HG02610 (cell line): ENCODE results near the gene INHBC.
A peak's percentile ranks its signal among the peaks of the same experiment; 100 is the strongest.
"Not testable (repeated sequence)": the region's sequence is repeated elsewhere in the genome, so short reads cannot be mapped to it uniquely, and the experiment has no call there.

Experiments used
- ATAC-seq: cut with Tn5 transposase; IDR thresholded peaks from one replicate; pipeline ENCODE4 v1.9.1; 2021; ENCODE audit warnings: mild to moderate bottlenecking, moderate library complexity; ENCODE audit not compliant: unreplicated experiment

Gene INHBC, protein sequence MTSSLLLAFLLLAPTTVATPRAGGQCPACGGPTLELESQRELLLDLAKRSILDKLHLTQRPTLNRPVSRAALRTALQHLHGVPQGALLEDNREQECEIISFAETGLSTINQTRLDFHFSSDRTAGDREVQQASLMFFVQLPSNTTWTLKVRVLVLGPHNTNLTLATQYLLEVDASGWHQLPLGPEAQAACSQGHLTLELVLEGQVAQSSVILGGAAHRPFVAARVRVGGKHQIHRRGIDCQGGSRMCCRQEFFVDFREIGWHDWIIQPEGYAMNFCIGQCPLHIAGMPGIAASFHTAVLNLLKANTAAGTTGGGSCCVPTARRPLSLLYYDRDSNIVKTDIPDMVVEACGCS

GRCh38 chr12:57434517-57435223 lies at the start of gene INHBC:
Gene INHBC (plus strand): TSS chr12:57434784. CDS start chr12:57434887, 103 bp downstream.
- no peak for ATAC-seq

- ATAC-seq: no peak
These were observed 49.0 kb upstream of the INHBC start for GRCh38 chr12:57385586-57385985.

DNA sequence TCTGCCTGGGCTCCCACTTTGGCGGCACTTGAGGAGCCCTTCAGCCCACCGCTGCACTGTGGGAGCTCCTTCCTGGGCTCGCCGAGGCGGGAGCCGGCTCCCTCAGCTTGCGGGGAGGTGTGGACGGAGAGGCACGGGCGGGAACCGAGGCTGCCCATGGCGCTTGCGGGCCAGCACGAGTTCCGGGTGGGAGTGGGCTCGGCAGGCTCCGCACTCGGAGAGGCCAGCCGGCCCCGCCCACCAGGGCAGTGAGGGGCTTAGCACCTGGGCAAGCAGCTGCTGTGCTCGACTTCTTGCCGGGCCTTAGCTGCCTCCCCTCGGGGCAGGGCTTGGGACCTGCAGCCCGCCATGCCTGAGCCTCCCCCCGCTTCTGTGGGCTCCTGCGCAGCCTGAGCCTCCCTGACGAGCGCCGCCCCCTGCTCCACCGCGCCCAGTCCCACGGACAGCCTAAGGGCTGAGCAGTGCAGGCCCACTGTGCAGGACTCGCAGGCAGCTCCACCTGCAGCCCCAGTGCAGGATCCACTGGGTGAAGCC lies 48.3 kb upstream of the INHBC start:
- no peak for ATAC-seq

DNA sequence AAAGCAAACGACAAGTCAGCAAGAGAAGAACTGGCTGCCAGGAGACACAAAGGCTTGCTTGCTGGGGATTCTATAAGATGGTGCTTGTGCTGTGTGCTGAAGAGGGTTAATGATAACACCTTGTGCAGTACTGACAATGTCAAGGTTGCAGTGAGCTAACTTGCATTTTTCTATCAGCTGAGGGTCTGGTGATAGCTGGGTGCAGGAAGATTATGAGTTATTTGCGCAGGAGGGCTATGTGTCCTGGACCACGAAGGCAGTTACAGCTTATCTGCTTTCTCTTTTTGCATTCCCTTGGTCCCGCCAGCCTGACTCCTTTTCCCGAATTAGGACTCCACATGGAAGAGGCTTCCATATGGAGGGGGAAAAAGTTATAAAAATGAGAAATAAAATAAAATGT lies 46.2 kb upstream of the INHBC start:
- no peak for ATAC-seq

- ATAC-seq: no peak
These were observed 45.6 kb upstream of the INHBC start for GRCh38 chr12:57389033-57389432.

GRCh38 chr12:57390174-57390573 lies 44.4 kb upstream of the INHBC start:
- ATAC-seq: no peak

DNA sequence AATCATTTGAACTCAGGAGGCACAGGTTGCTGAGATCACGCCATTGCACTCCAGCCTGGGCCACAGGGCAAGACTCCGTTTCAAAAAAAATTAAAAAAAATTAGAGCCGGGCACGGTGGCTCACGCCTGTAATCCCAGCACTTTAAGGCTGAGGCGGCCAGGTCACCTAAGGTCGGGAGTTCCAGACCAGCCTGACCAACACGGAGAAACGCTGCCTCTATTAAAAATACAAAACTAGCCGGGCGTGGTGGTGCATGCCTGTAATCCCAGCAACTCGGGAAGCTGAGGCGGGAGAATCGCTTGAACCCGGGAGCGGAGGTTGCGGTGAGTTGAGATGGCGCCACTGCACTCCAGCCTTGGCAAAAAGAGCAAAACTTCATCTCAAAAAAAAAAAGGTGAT lies 39.5 kb upstream of the INHBC start:
- ATAC-seq: no peak

GRCh38 chr12:57397441-57397840 lies 37.1 kb upstream of the INHBC start:
- ATAC-seq: no peak

- not testable (repeated sequence) for ATAC-seq
These were observed 34.7 kb upstream of the INHBC start for GRCh38 chr12:57399718-57400463.

DNA sequence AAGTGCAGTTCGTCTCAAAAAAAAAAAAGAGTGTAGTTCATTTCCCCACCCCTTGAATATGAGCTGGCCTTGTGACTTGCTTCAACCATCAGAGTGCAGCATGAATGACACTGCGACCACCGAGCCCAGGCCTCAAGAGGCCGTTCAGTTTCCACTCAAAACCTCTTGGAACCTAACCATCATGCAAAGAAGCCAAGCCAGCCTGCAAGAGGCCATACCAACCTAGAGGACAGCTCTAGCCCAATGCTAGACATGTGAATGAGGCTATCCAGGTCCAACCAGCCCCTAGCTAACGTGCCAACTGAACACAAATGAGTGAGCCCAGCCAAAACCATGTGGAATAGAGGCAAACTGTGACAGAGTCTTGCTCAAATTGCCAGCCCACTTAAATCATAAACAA lies 33.4 kb upstream of the INHBC start:
- no peak for ATAC-seq

DNA sequence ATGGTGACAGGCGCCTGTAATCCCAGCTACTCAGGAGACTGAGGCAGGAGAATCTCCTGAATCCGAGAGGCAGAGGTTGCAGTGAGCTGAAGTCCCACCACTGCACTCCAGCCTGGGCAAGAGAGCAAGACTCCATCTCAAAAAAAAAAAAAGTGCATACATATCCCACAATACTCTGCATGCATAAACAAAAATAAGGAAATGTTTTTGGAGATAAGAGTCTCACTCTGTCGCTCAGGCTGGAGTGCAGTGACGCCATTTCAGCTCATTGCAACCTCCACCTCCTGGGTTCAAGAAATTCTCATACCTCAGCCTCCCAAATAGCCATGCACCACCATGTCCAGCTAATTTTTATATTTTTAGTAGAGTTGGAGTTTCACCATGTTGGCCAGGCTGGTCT lies 32.4 kb upstream of the INHBC start:
- not testable (repeated sequence) for ATAC-seq

DNA sequence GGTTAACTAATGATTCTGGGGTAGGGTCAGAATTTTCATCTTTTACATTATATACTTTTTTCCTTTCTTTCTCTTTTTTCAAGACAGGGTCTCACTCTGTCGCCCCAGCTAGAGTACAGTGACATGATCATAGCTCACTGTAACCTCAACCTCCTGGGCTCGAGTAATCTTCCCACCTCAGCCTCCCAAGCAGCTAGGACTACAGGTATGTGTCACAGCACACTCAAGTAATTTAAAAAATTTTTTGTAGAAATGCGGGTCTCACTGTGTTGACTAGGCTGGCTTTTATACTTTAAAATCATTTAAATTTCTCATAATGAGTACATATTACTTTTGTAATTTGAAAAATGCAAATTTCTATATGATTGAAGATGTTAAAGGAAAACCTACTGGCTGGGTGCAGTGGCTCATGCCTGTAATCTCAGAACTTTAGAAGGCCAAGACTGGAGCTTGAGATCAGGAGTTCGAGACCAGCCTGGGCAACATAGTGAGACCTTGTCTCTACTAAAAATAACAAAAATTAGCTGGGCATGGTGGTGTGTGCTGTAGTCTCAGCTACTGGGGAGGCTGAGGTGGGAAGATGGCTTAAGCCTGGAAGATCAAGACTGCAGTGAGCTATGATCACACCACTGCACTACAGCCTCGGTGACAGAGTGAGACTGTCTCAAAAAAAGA lies 29.5 kb upstream of the INHBC start:
- ATAC-seq: peak; percentile 77

GRCh38 chr12:57410534-57410933 lies 24.1 kb upstream of the INHBC start:
- ATAC-seq: no peak

DNA sequence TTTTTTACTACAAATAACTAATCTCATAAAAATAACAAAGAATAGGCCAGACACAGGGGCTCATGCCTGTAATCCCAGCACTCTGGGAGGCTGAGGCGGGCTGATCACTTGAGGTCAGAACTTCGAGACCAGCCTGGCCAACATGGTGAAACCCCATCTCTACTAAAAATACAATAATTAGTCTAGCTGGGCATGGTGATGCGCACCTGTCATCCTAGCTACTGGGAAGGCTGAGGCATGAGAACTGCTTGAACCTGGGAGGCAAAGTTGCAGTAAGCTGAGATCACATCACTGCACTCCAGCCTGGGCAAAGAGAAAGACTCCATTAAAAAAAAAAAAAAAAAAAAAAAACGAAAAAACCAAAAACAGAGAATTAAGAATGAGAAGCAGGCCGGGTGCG lies 20.4 kb upstream of the INHBC start:
- ATAC-seq: not testable (repeated sequence)

GRCh38 chr12:57415088-57415487 lies 19.5 kb upstream of the INHBC start:
- ATAC-seq: no peak

- no peak for ATAC-seq
These were observed 18.3 kb upstream of the INHBC start for GRCh38 chr12:57416039-57416996.

DNA sequence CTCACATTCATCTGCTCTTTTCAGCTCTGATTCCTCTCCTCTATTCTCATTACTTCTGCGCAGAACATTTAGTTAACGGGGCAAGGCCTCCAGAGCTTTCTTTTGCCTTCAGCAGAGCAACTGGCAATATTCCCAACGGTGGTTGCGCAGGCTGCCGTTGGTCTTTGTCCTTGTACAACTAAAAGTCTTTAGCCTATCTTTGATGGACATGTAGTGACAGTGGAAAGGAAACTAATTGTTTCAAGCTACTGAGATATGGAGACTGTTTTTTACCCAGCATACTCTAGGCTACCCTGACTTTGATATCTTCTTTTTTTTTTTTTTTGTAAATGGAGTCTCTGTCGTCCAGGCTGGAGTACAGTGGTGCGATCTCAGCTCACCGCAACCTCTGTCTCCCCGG lies 16.3 kb upstream of the INHBC start:
- ATAC-seq: no peak

- ATAC-seq: no peak
These were observed 15.1 kb upstream of the INHBC start for GRCh38 chr12:57419495-57419894.

DNA sequence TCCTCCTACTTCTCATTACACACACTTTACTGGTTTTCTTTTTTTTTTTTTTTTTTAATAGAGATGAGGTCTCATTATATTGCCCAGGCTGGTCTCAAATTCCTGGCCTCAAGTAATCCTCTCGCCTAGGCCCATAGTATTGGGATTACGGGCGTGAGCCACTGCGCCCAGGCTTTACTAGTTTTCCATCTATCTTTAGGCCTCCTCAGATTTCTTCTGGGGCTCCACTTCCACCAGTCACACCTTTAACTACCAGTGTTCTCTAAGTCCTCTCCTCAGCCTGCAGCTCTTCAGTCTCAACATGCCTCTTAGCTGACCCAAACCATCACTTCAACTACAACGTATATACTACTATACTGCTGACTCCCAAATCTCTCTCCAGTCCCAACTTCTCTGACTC lies 14.1 kb upstream of the INHBC start:
- no peak for ATAC-seq

DNA sequence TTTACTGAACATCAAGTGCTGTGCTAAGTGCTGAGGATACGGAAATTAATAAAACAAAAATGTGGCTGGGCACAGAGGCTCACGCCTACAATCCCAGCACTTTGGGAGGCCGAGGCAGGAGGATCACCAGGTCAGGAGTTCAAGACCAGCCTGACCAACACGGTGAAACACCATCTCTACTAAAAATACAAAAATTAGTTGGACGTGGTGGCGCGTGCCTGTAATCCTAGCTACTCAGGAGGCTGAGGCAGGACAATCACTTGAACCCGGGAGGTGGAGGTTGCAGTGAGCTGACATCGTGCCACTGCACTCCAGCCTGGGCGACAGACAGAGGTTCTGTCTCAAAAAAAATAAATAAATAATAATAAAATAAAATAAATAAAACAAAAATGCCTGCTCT lies 7.6 kb upstream of the INHBC start:
- ATAC-seq: not testable (repeated sequence)
